Tracheal epithelial cell (primary cell): Measurements from ENCODE around the gene CBX5. TPM values are rescaled to one million over a fixed set of nuclear protein-coding genes. Genes with fewer than 3 reads are reported as not detected.

Experiments used
- total RNA-seq: library from RNA; depleted of rRNA; stranded (reverse); fragments of >200 nt; gene quantifications from 2 replicates; pipeline ENCODE4 v1.2.1, GENCODE V29; 2014

The CBX5 gene
- total RNA-seq = 14.0 and 26.0 TPM in 2 replicates

GRCh38 chr12:54279632-54280467 is at the start of gene CBX5:
Gene CBX5, minus strand, starts transcription at chr12:54280122. Its CDS starts 22,472 bp downstream, at chr12:54257650.

GRCh38 chr12:54324617-54325441 is 44.9 kb upstream of the CBX5 start, which contains the start of gene COPZ1:
Gene COPZ1, plus strand, starts transcription at chr12:54325131. Its CDS starts 33 bp downstream, at chr12:54325164.

GRCh38 chr12:54300732-54301427 is 21.0 kb upstream of the CBX5 start, which contains the start of gene NFE2:
Gene NFE2, minus strand, starts transcription at chr12:54301015. Its CDS starts 5,767 bp downstream, at chr12:54295248.

GRCh38 chr12:54280468-54281260 is 742 bp upstream of the CBX5 start, which contains the start of gene HNRNPA1:
Gene HNRNPA1, plus strand, starts transcription at chr12:54280726. Its CDS starts 82 bp downstream, at chr12:54280808.

Other genes starting within 250 kb of the CBX5 start
- gene HOXC5, start 247.1 kb downstream of the CBX5 start, total RNA-seq = not detected in 2 replicates
- gene HOXC4, start 226.3 kb downstream of the CBX5 start, total RNA-seq = under 0.01 TPM in 1 of 2 replicates, not detected in the other
- gene SMUG1, start 91.1 kb downstream of the CBX5 start, total RNA-seq = 29.0 and 37.1 TPM in 2 replicates
- gene HNRNPA1, start 604 bp upstream of the CBX5 start, total RNA-seq = 222 and 305 TPM in 2 replicates
- gene NFE2, start 20.9 kb upstream of the CBX5 start, total RNA-seq = under 0.01 and 0.43 TPM in 2 replicates
- 88.7 and 89.3 TPM in 2 replicates for gene COPZ1, start 45.0 kb upstream of the CBX5 start, total RNA-seq
- not detected in 2 replicates for gene GPR84, start 84.4 kb upstream of the CBX5 start, total RNA-seq
- gene ZNF385A, start 104.6 kb upstream of the CBX5 start, total RNA-seq = 21.3 and 23.4 TPM in 2 replicates
- 111 and 332 TPM in 2 replicates for gene ITGA5, start 139.1 kb upstream of the CBX5 start, total RNA-seq
- not detected in 2 replicates for gene GTSF1, start 193.5 kb upstream of the CBX5 start, total RNA-seq
- not detected in 2 replicates for gene NCKAP1L, start 217.6 kb upstream of the CBX5 start, total RNA-seq